Lower lobe of right lung (tissue), 2 donors: Measurements from ENCODE around the gene ELP1. TPM values are rescaled to one million over a fixed set of nuclear protein-coding genes. Genes with fewer than 3 reads are reported as not detected.

Experiments used
- ATAC-seq, 2 donors: fragments of 200-7000 bp; cut with Tn5 transposase; one replicate each; pipeline ENCODE4 v1.9.1; 2020 to 2022; ENCODE audit warnings: mild to moderate bottlenecking in 2 of 2, moderate library complexity in 2 of 2
- DNase-seq: peaks from one replicate; pipeline ENCODE4 v3.0.0-alpha.2; 2020
- H3K27ac ChIP-seq: fragments of 200-600 bp; one replicate; pipeline ENCODE4 v1.8.0; 2022
- H3K27me3 ChIP-seq: fragments of 200-600 bp; one replicate; pipeline ENCODE4 v1.8.0; 2022; ENCODE audit warnings: low read depth
- H3K36me3 ChIP-seq: fragments of 200-600 bp; one replicate; pipeline ENCODE4 v1.8.0; 2022; ENCODE audit warnings: mild to moderate bottlenecking
- H3K4me1 ChIP-seq: fragments of 200-600 bp; one replicate; pipeline ENCODE4 v1.8.0; 2022
- H3K4me3 ChIP-seq: fragments of 200-600 bp; one replicate; pipeline ENCODE4 v1.8.0; 2022; ENCODE audit warnings: mild to moderate bottlenecking
- H3K9me3 ChIP-seq: fragments of 200-600 bp; one replicate; pipeline ENCODE4 v1.8.0; 2022
- CTCF ChIP-seq: fragments of 200-600 bp; IDR thresholded peaks from one replicate; pipeline ENCODE4 v1.8.0; 2022; ENCODE audit warnings: antibody characterized with exemption, mild to moderate bottlenecking
- intact Hi-C: fragments of 100-400 bp; cut with DNase I; formaldehyde crosslinking; loops from one replicate; pipeline ENCODE4 v1.11.0; 2022
- total RNA-seq: library from RNA; stranded (reverse); fragmentation: NEBNext Ultra II Directional; extraction: Animal tissue kit (Norgen Biotek cat#: 25700); gene quantifications from one replicate; pipeline ENCODE4 v1.2.1, GENCODE V29; 2021
- donor health status: DM: no; HTN: yes; CAD: no; lungs with severe emphysema.

Gene ELP1
- total RNA-seq, 1 donor from 2014 or later: 25.3 TPM

GRCh38 chr9:108882052-108882888, 51.7 kb downstream of the ELP1 start:
- Histone ChIP-seq H3K27ac (no peak overlapping the region), H3K27me3 (no peaks in the 10 kb centered on the region), H3K4me1 (no peaks in the 10 kb centered on the region), H3K4me3 (no peak overlapping the region), H3K36me3 (peaks cover 72% of the 10 kb centered on the region), H3K9me3 (no peaks in the 10 kb centered on the region)
- no peak for TF ChIP-seq CTCF
- intact Hi-C loops: no loop called here
- ATAC-seq (no peak), DNase-seq (no peak)

DNA sequence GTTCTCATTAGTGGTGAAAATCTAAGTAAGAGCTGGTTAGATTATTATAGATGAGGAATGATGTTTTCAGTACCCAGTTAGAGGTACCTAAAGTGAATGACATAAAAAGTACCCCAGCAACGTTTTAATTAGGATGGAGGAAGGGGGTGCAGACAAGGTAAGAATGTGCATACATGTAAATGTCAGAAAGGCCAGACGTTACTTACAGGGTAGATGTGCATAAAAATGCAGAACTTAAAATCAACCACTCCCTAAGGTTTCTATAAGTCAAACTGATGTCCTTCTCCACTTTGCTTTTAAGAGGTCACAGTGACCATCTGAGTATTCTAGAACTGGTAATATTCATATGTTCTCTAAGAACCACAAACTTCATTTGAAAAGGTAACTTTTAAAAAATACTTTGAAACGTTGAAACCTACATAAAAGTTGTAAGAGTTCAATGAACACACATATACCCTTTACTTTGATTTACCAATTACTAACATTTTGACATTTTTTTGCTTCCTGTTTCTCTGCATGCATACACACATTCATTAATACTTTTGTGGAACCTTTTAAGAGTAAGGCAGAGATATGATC, 53.1 kb downstream of the ELP1 start:
- H3K4me3 ChIP-seq: no peak overlapping the region
- H3K27me3 ChIP-seq: no peaks in the 10 kb centered on the region
- H3K36me3 ChIP-seq: peaks cover 73% of the 10 kb centered on the region
- DNase-seq (no peak), ATAC-seq (no peak)
- H3K27ac ChIP-seq: no peak overlapping the region
- no peak for TF ChIP-seq CTCF
- no peaks in the 10 kb centered on the region for H3K9me3 ChIP-seq
- no peaks in the 10 kb centered on the region for H3K4me1 ChIP-seq
- intact Hi-C loops: no loop called here

- TF ChIP-seq CTCF: no peak
- Histone ChIP-seq H3K27me3 (no peaks in the 10 kb centered on the region), H3K27ac (no peak overlapping the region), H3K4me1 (no peaks in the 10 kb centered on the region), H3K9me3 (no peaks in the 10 kb centered on the region), H3K36me3 (peaks cover 96% of the 10 kb centered on the region), H3K4me3 (no peak overlapping the region)
- DNase-seq: no peak
- ATAC-seq: no peak
- intact Hi-C loops: no loop called here
Observed at GRCh38 chr9:108877524-108877923, 56.4 kb downstream of the ELP1 start.

- ATAC-seq (no peak), DNase-seq (no peak)
- Histone ChIP-seq H3K4me3 (no peak overlapping the region), H3K36me3 (peaks cover 96% of the 10 kb centered on the region), H3K4me1 (no peaks in the 10 kb centered on the region), H3K27ac (no peak overlapping the region), H3K27me3 (no peaks in the 10 kb centered on the region), H3K9me3 (no peaks in the 10 kb centered on the region)
- no peak for TF ChIP-seq CTCF
- intact Hi-C loops: no loop called here
Observed at GRCh38 chr9:108876425-108876824, 57.5 kb downstream of the ELP1 start.

GRCh38 chr9:108874058-108874788, 59.7 kb downstream of the ELP1 start:
- intact Hi-C loops: no loop called here
- TF ChIP-seq CTCF: no peak
- ATAC-seq: no peak
- no peak for DNase-seq
- peaks cover 94% of the 10 kb centered on the region for H3K36me3 ChIP-seq
- H3K27me3 ChIP-seq: no peaks in the 10 kb centered on the region
- H3K4me3 ChIP-seq: no peak overlapping the region
- no peaks in the 10 kb centered on the region for H3K9me3 ChIP-seq
- H3K4me1 ChIP-seq: no peaks in the 10 kb centered on the region
- no peak overlapping the region for H3K27ac ChIP-seq
